Esophagus squamous epithelium (tissue), 4 donors: ENCODE measurements around the gene ENKD1.

Source experiments
- POLR2A ChIP-seq, 4 donors: fragments of 450-650 bp; IDR thresholded peaks; one replicate each; pipeline ENCODE4 v1.6.1; 2017; ENCODE audit warnings: antibody characterized with exemption in 4 of 4, mild to moderate bottlenecking in 4 of 4, moderate library complexity in 3 of 4
- TF ChIP-seq, protein P1 (sequence below), 6 experiments: fragments of 450-650 bp in 4 of 6; fragments of 200-600 bp in 2 of 6; sonication (generic) in 2 of 6; IDR thresholded peaks; one replicate each; pipeline ENCODE4 v1.5.1; 2016 to 2019; ENCODE audit warnings: antibody characterized with exemption in 6 of 6, mild to moderate bottlenecking in 4 of 6, moderate library complexity in 4 of 6

DNA sequence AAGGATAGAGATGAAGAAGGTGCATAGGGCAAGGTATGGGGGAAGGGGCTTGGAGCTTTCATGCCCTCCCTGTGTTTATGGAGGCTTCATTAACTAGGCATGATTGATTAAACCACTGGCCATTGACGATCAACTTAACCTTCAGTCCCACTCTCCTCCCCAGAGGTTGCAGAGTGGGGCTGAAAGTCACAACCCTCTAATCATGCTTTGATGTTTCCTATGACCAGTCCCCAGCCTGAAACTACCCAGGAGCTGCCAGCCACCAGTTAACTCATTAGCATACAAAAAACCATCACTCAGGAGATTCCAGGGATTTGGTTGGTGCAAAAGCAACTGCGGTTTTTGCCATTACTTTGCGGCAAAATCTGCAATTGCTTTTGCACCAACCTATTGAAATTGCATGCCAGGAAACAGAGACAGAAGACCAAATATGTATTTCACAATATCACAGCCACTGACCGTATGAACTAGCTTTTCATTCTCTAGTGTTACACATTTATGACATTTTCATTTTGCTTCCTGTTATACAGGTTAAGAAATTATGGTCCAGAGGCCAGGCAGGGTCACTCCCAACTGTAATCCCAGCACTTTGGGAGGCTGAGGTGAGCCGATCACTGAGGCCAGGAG lies 47.2 kb upstream of the ENKD1 start:
- TF ChIP-seq, protein P1, sequence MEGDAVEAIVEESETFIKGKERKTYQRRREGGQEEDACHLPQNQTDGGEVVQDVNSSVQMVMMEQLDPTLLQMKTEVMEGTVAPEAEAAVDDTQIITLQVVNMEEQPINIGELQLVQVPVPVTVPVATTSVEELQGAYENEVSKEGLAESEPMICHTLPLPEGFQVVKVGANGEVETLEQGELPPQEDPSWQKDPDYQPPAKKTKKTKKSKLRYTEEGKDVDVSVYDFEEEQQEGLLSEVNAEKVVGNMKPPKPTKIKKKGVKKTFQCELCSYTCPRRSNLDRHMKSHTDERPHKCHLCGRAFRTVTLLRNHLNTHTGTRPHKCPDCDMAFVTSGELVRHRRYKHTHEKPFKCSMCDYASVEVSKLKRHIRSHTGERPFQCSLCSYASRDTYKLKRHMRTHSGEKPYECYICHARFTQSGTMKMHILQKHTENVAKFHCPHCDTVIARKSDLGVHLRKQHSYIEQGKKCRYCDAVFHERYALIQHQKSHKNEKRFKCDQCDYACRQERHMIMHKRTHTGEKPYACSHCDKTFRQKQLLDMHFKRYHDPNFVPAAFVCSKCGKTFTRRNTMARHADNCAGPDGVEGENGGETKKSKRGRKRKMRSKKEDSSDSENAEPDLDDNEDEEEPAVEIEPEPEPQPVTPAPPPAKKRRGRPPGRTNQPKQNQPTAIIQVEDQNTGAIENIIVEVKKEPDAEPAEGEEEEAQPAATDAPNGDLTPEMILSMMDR (IDR thresholded peaks at IDR 0.05), result no peak
- no peak for TF ChIP-seq POLR2A (IDR thresholded peaks at IDR 0.05)
